ENCODE data around the gene MVB12B. TPM values are rescaled to one million over a fixed set of nuclear protein-coding genes. Genes with fewer than 3 reads are reported as not detected.

MVB12B gene
- total RNA-seq, 1 experiment from 2014 or later: 5.8 TPM

- Histone ChIP-seq H4K5ac (ENCODE audit: insufficient read length, low read depth, low read length) (no peak overlapping the region), H2BK120ac (ENCODE audit: low read depth, low read length, poor library complexity, severe bottlenecking) (no peak overlapping the region), H2BK15ac (ENCODE audit: low read depth, low read length) (no peak overlapping the region), H3K27ac (ENCODE audit: insufficient read length, low read depth, low read length) (no peak overlapping the region), H3K23me2 (ENCODE audit: insufficient read length, low read depth, low read length, poor library complexity, severe bottlenecking) (no peaks in the 10 kb centered on the region), H3K23ac (ENCODE audit: insufficient read length, low read depth, low read length) (no peak overlapping the region), H3K27me3 (ENCODE audit: insufficient read depth, low read length) (no peaks in the 10 kb centered on the region; the same call in 1 of the 2 replicates), H3T11ph (ENCODE audit: low read length) (no peak overlapping the region), H3K79me2 (ENCODE audit: insufficient read depth, low read length) (no peaks in the 10 kb centered on the region), H2AFZ (ENCODE audit: low read length) (no peak overlapping the region), H3K18ac (ENCODE audit: insufficient read length, low read depth, low read length) (no peak overlapping the region), H3K9ac (ENCODE audit: extremely low read depth, insufficient read length, low read length) (no peak overlapping the region), H4K8ac (replicated peaks; ENCODE audit: insufficient read length, low read depth, low read length) (no peak overlapping the region), H3K9me3 (ENCODE audit: control insufficient read depth, low read depth, low read length) (no peaks in the 10 kb centered on the region), H2BK20ac (ENCODE audit: low read depth, low read length, poor library complexity, severe bottlenecking) (no peak overlapping the region), H2BK12ac (ENCODE audit: insufficient read length, low read depth, low read length) (no peak overlapping the region), H3K4me2 (ENCODE audit: insufficient read depth, insufficient read length, low read length) (no peak overlapping the region), H4K91ac (ENCODE audit: insufficient read length, low read depth, low read length) (no peak overlapping the region), H4K20me1 (ENCODE audit: control insufficient read depth, insufficient read depth, insufficient read length) (no peaks in the 10 kb centered on the region), H3K4me1 (ENCODE audit: insufficient read depth, low read length) (no peaks in the 10 kb centered on the region; the same call in 1 of the 2 replicates), H3K14ac (ENCODE audit: insufficient read depth, low read length) (no peak overlapping the region), H3K79me1 (ENCODE audit: insufficient read depth, low read depth, low read length, poor library complexity, severe bottlenecking) (no peaks in the 10 kb centered on the region), H2AK5ac (ENCODE audit: insufficient read length, low read length) (no peak overlapping the region), H3K4ac (ENCODE audit: low read depth, low read length) (no peak overlapping the region), H2BK5ac (ENCODE audit: insufficient read length, low read length) (no peak overlapping the region), H3K56ac (ENCODE audit: insufficient read length, low read depth, low read length) (no peak overlapping the region)
- peaks cover 48% of the 10 kb centered on the region for H3K27me3 Mint-ChIP-seq (ENCODE audit: low read depth)
- H3K9me3 Mint-ChIP-seq: no peaks in the 10 kb centered on the region
- TF ChIP-seq, protein P1, sequence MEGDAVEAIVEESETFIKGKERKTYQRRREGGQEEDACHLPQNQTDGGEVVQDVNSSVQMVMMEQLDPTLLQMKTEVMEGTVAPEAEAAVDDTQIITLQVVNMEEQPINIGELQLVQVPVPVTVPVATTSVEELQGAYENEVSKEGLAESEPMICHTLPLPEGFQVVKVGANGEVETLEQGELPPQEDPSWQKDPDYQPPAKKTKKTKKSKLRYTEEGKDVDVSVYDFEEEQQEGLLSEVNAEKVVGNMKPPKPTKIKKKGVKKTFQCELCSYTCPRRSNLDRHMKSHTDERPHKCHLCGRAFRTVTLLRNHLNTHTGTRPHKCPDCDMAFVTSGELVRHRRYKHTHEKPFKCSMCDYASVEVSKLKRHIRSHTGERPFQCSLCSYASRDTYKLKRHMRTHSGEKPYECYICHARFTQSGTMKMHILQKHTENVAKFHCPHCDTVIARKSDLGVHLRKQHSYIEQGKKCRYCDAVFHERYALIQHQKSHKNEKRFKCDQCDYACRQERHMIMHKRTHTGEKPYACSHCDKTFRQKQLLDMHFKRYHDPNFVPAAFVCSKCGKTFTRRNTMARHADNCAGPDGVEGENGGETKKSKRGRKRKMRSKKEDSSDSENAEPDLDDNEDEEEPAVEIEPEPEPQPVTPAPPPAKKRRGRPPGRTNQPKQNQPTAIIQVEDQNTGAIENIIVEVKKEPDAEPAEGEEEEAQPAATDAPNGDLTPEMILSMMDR (conservative IDR thresholded peaks at IDR 0.05): no peak
- WGBS (ENCODE audit: extremely low coverage, insufficient read length, low lambda C conversion rate): no CpG with 5 or more reads among the region's 9 CpGs
- H3K4me3 Mint-ChIP-seq: no peak overlapping the region
- peaks cover 27 to 45% of the 10 kb centered on the region in 2 experiments for H3K4me1 Mint-ChIP-seq
- no peak overlapping the region for H3K27ac Mint-ChIP-seq
- no peaks in the 10 kb centered on the region for H3K36me3 Mint-ChIP-seq (ENCODE audit: insufficient read depth in 1 of 3, low read depth in 3 of 3)
- DNase-seq: no peak
Measured at GRCh38 chr9:126517833-126518356, 191.3 kb downstream of the MVB12B start.
